Measurements from ENCODE around the gene G3BP2. TPM values are rescaled to one million over a fixed set of nuclear protein-coding genes. Genes with fewer than 3 reads are reported as not detected.

Gene G3BP2
- total RNA-seq (100 to 1,000 TPM in 2 of 9 donors, 10 to 100 TPM in 7; 70.8 to 126 (median 87.6) TPM), polyA plus RNA-seq (10 to 100 TPM; 13.0 to 57.4 TPM)
- long read RNA-seq, donor 1, full-length matches to known transcripts: 46 of 76 reads
- long read RNA-seq, donor 1, partial matches to known transcripts: 3 of 76 reads
- long read RNA-seq, donor 1, other reads (novel, unspliced or antisense): 27 of 76 reads
- long read RNA-seq, donor 2, full-length matches to known transcripts: 142 of 251 reads
- long read RNA-seq, donor 2, partial matches to known transcripts: 33 of 251 reads
- long read RNA-seq, donor 2, other reads (novel, unspliced or antisense): 76 of 251 reads
- long read RNA-seq, donor 3, full-length matches to known transcripts: 56 of 72 reads
- long read RNA-seq, donor 3, partial matches to known transcripts: 7 of 72 reads
- long read RNA-seq, donor 3, other reads (novel, unspliced or antisense): 9 of 72 reads

DNA sequence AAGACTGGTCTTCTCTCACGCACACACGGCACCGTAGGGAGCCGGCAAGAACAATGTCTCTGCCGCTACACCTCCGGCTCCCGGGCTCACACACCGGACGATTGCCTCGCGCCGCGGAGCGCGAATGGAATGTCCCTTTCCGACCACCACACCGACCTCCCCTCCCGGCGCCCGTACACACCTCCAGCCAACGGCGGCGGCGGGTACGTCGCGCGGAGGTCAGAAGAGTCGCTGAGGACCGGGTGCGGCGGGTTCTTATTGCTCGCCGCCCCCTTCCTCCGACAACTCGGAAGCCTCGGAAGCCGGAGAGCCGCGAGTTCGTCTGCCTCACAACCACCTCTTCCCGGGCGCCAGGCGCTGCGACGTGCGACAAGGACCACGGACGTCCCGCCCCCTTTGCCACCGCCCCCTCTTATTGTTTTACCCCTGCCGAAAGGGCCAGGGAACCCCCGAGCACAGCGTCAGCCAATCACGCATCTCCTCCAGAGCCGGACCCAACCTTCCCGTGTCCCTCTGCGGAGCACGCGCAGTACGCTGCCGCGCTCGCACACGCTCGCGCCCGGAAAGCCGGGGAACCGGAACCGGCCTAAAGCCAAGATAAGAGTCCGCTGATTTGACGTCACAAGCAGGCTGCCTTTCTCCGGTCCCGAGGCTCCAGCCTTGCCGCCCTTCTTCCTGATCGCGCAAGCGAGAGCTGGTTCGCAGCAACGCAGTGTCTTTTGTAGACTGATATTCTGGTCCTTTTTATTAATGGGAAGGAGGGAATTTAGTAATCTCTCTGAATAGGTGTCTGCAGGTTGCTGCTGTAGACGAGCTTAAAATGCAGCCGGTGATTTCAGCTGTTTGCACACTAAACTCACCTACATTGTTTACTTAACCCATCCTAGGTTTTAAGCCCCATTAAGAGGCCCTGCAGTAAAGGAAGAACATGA lies at the start of gene G3BP2:
Gene G3BP2 (minus strand): TSS at position 385 of the 932 bp plus-strand sequence. CDS start 11,386 bp downstream, outside the sequence.
- DNase-seq (peak; percentile 98 to 99 (median 99)), ATAC-seq (peak; percentile 99 to 100 (median 99))
- 0 to 2% (median 1%) methylated on average over 41 to 83 of the region's 83 CpGs for WGBS, 4 donors
- Histone ChIP-seq H3K4me1 (peaks cover 0 to 47% (median 31%) of the 10 kb centered on the region in 12 donors), H3K36me3 (no peaks in the 10 kb centered on the region), H3K4me3 (peak within 1 kb of the TSS; percentile 74 to 100 (median 83)), H3K9me3 (no peaks in the 10 kb centered on the region), H3K27me3 (no peaks in the 10 kb centered on the region), H3K27ac (peak within 1 kb of the TSS; percentile 83 to 99 (median 96))
- TF ChIP-seq, protein P1, sequence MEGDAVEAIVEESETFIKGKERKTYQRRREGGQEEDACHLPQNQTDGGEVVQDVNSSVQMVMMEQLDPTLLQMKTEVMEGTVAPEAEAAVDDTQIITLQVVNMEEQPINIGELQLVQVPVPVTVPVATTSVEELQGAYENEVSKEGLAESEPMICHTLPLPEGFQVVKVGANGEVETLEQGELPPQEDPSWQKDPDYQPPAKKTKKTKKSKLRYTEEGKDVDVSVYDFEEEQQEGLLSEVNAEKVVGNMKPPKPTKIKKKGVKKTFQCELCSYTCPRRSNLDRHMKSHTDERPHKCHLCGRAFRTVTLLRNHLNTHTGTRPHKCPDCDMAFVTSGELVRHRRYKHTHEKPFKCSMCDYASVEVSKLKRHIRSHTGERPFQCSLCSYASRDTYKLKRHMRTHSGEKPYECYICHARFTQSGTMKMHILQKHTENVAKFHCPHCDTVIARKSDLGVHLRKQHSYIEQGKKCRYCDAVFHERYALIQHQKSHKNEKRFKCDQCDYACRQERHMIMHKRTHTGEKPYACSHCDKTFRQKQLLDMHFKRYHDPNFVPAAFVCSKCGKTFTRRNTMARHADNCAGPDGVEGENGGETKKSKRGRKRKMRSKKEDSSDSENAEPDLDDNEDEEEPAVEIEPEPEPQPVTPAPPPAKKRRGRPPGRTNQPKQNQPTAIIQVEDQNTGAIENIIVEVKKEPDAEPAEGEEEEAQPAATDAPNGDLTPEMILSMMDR (IDR thresholded peaks at IDR 0.05): peak in 1 of 12 donors; percentile 8
- peak; percentile 69 to 87 for TF ChIP-seq POLR2A (IDR thresholded peaks at IDR 0.05)
- intact Hi-C loops (cut with DNase I): loop anchor here in 9 of 10 donors (1.0 to 10.0 kb wide), 6 partner anchors 49 to 172 kb away; partner anchors contain the start of genes USO1 (in 9 of the 9), RCHY1 (in 2 of the 9) and THAP6 (in 2 of the 9)

DNA sequence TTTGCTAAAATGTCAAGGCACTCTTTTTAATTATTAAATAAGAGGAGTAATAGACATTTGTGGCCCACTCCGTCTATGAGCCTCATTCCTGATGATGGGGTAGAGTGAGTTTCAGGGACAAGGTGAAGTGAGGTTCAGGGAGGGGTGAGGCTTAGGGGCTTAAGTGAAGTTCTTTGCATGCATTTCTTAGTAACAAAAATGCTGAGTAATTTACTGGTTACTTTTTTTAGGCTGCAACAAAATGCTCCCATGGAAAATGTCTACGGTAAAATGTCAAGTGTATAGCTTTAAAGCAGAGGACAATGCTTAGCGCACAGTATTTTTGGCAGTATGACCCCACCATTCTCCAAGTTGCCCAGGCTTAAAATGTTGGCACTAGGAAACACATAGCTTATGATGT lies 49.2 kb upstream of the G3BP2 start:
- intact Hi-C loops (cut with DNase I): loop anchor here in 4 of 10 donors (5.0 to 10.0 kb wide), 4 partner anchors 50 to 70 kb away; partner anchors contain the start of gene G3BP2 (in 2 of the 4)
- WGBS, 4 donors: 28 to 39% (median 35%) methylated on average over 3 of the region's 3 CpGs
- Histone ChIP-seq H3K27me3 (no peaks in the 10 kb centered on the region), H3K9me3 (no peaks in the 10 kb centered on the region), H3K27ac (peak overlapping the region in 10 of 12 donors; percentile 94 to 99 (median 97)), H3K36me3 (peaks cover 0 to 7% (median 0%) of the 10 kb centered on the region in 9 donors), H3K4me1 (peaks cover 0 to 43% (median 25%) of the 10 kb centered on the region in 12 donors), H3K4me3 (peak overlapping the region in 6 of 12 donors; percentile 84 to 99 (median 94))
- DNase-seq (no peak), ATAC-seq (no peak)
- TF ChIP-seq POLR2A (IDR thresholded peaks at IDR 0.05): no peak
- TF ChIP-seq, protein P1 (IDR thresholded peaks at IDR 0.05): no peak

DNA sequence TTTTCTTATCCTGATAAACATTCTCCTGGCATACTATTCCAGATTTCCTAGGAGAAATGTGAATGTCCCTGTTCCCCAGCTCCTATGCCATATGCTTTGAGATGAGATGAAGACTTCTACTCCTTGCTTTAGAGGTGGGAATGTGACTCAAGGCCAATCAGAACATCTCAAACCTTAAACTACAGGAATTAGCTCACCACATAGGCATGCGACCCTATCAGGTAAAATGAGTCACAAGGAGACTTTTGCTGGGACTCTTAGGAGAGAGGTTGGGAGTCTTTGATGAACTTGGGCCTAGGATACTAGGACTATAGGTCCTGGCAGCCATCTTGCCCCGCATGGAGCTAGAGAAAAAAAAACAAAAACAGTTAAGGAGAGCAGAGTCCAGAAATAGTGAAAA lies 45.3 kb upstream of the G3BP2 start:
- H3K36me3 ChIP-seq: peaks cover 0 to 7% (median 0%) of the 10 kb centered on the region in 9 donors
- DNase-seq (no peak), ATAC-seq (no peak)
- WGBS, 4 donors: 92 to 95% (median 93%) methylated on average over 2 of the region's 2 CpGs
- no peaks in the 10 kb centered on the region for H3K27me3 ChIP-seq
- peaks cover 0 to 33% (median 22%) of the 10 kb centered on the region in 12 donors for H3K4me1 ChIP-seq
- intact Hi-C loops (cut with DNase I): loop anchor here in 1 of 10 donors (5.0 kb wide), 1 partner anchor 41 kb away; no protein-coding TSS in a partner anchor
- no peaks in the 10 kb centered on the region for H3K9me3 ChIP-seq
- no peak for TF ChIP-seq POLR2A (IDR thresholded peaks at IDR 0.05)
- TF ChIP-seq, protein P1 (IDR thresholded peaks at IDR 0.05): no peak
- no peak overlapping the region for H3K4me3 ChIP-seq
- H3K27ac ChIP-seq: no peak overlapping the region

All from heart left ventricle (tissue), 16 donors.